H1 (cell line): Measurements from ENCODE around the gene CASKIN2. TPM values are rescaled to one million over a fixed set of nuclear protein-coding genes. Genes with fewer than 3 reads are reported as not detected.

Source experiments
- CTCF ChIA-PET: fragments of 300-600 bp; sonication (Branson Sonifier 250); formaldehyde crosslinking; loops from one replicate; lab custom pipeline; 2021; ENCODE audit not compliant: partially characterized antibody; lab: Charles Lee
- POLR2A ChIA-PET: fragments of 300-600 bp; sonication (Branson Sonifier 250); formaldehyde crosslinking; loops from one replicate; lab custom pipeline; 2021; ENCODE audit warnings: inconsistent platforms; ENCODE audit not compliant: partially characterized antibody; lab: Charles Lee
- DNase-seq, 2 experiments: peaks; one replicate each; pipeline versions ENCODE4 v3.0.0 to v3.0.0-alpha.2; 2010 to 2022; ENCODE audit warnings: low spot score in 2 of 2, low read depth in 1 of 2, mixed read lengths in 1 of 2
- FAIRE-seq: peaks from 2 replicates; lab custom pipeline; 2011; peaks lifted over from hg19 to GRCh38; lab: Jason Lieb, UNC
- H2AFZ ChIP-seq: 2 replicates; pipeline ENCODE4 v1.8.1; 2012; ENCODE audit warnings: low read length, inconsistent platforms
- H2AK5ac ChIP-seq: 2 replicates; pipeline ENCODE4 v1.6.1; 2013; ENCODE audit warnings: low read depth, low read length
- H2BK120ac ChIP-seq: replicated peaks from 2 replicates; pipeline ENCODE3; 2013; ENCODE audit warnings: low read depth, low read length, inconsistent platforms
- H2BK12ac ChIP-seq: 2 replicates; pipeline ENCODE4 v1.6.1; 2013; ENCODE audit warnings: low read depth, low read length
- H2BK15ac ChIP-seq: 2 replicates; pipeline ENCODE4 v1.6.1; 2013; ENCODE audit warnings: low read length
- H2BK20ac ChIP-seq: 2 replicates; pipeline ENCODE4 v1.6.1; 2013; ENCODE audit warnings: low read length
- H2BK5ac ChIP-seq: 2 replicates; pipeline ENCODE4 v1.6.1; 2013; ENCODE audit warnings: low read depth, low read length
- H3K14ac ChIP-seq: 2 replicates; pipeline ENCODE4 v1.6.1; 2013; ENCODE audit warnings: inconsistent platforms; ENCODE audit not compliant: insufficient read length
- H3K18ac ChIP-seq: 2 replicates; pipeline ENCODE4 v1.6.1; 2013; ENCODE audit warnings: low read length; ENCODE audit errors: extremely low read depth
- H3K23ac ChIP-seq: 2 replicates; pipeline ENCODE4 v1.6.1; 2013; ENCODE audit warnings: inconsistent platforms; ENCODE audit not compliant: insufficient read length
- H3K23me2 ChIP-seq: 2 replicates; pipeline ENCODE4 v1.6.1; 2013; ENCODE audit warnings: low read depth, low read length
- H3K27ac ChIP-seq: 2 replicates; pipeline ENCODE4 v1.6.1; 2011; ENCODE audit warnings: low read depth, low read length, inconsistent platforms
- H3K27me3 ChIP-seq, 4 experiments: replicated peaks in 1 of 4; 1 replicate in 1 of 4; 2 replicates in 3 of 4; pipeline versions ENCODE4 v1.6.1 to v1.8.1; 2011 to 2013; ENCODE audit warnings: low read length in 3 of 4, mild to moderate bottlenecking in 3 of 4, inconsistent platforms in 2 of 4, mixed read lengths in 2 of 4, moderate library complexity in 1 of 4; ENCODE audit not compliant: control insufficient read depth in 3 of 4, insufficient read depth in 3 of 4; ENCODE audit errors: extremely low read depth in 1 of 4
- H3K36me3 ChIP-seq, 4 experiments: 2 replicates each; pipeline versions ENCODE4 v1.6.1 to v1.8.1; 2011 to 2013; ENCODE audit warnings: mild to moderate bottlenecking in 4 of 4, low read length in 3 of 4, moderate library complexity in 2 of 4, control low read depth in 1 of 4, inconsistent platforms in 1 of 4; ENCODE audit not compliant: insufficient read depth in 4 of 4, control insufficient read depth in 2 of 4
- H3K4ac ChIP-seq: replicated peaks from 2 replicates; pipeline ENCODE3; 2013; ENCODE audit warnings: low read length, low read depth, mixed read lengths, inconsistent platforms; ENCODE audit not compliant: insufficient read length
- H3K4me1 ChIP-seq, 4 experiments: replicated peaks in 1 of 4; 1 replicate in 1 of 4; 2 replicates in 3 of 4; pipeline versions ENCODE4 v1.6.1 to v1.8.1; 2011 to 2013; ENCODE audit warnings: low read length in 3 of 4, inconsistent platforms in 2 of 4, mixed read lengths in 1 of 4; ENCODE audit not compliant: insufficient read depth in 4 of 4, control insufficient read depth in 3 of 4
- H3K4me2 ChIP-seq, 2 experiments: 2 replicates each; pipeline versions ENCODE4 v1.6.1 to v1.8.1; 2011 to 2013; ENCODE audit warnings: low read depth in 2 of 2, low read length in 2 of 2, control low read depth in 1 of 2, inconsistent platforms in 1 of 2, mild to moderate bottlenecking in 1 of 2; ENCODE audit not compliant: insufficient read depth in 1 of 2
- H3K4me3 ChIP-seq, 4 experiments: fragments of 200-600, 300-600 bp in 1 of 4; sonication (generic), shearing (Covaris generic), sonication (Bioruptor Twin) in 1 of 4; 2 replicates each; pipeline versions ENCODE4 v1.5.1 to v1.8.1; 2011 to 2016; ENCODE audit warnings: low read length in 4 of 4, low read depth in 3 of 4, control low read depth in 2 of 4, inconsistent platforms in 2 of 4, mild to moderate bottlenecking in 2 of 4, mixed read lengths in 1 of 4, moderate library complexity in 1 of 4; ENCODE audit not compliant: insufficient read depth in 2 of 4; ENCODE audit errors: extremely low read depth in 1 of 4
- H3K56ac ChIP-seq: replicated peaks from 2 replicates; pipeline ENCODE3; 2013; ENCODE audit warnings: low read depth, mild to moderate bottlenecking, mixed read lengths, low read length, inconsistent platforms; ENCODE audit not compliant: insufficient read length
- H3K79me1 ChIP-seq: 2 replicates; pipeline ENCODE4 v1.6.1; 2013; ENCODE audit warnings: low read depth, low read length, control low read depth
- H3K79me2 ChIP-seq, 2 experiments: 2 replicates each; pipeline versions ENCODE4 v1.6.1 to v1.8.1; 2012 to 2013; ENCODE audit warnings: low read length in 2 of 2, mild to moderate bottlenecking in 2 of 2, inconsistent platforms in 1 of 2; ENCODE audit not compliant: insufficient read depth in 2 of 2, control insufficient read depth in 1 of 2
- H3K9ac ChIP-seq, 4 experiments: replicated peaks in 1 of 4; 1 replicate in 1 of 4; 2 replicates in 3 of 4; pipeline versions ENCODE4 v1.6.1 to v1.8.1; 2011 to 2013; ENCODE audit warnings: low read depth in 3 of 4, low read length in 3 of 4, control low read depth in 2 of 4, mild to moderate bottlenecking in 2 of 4, moderate library complexity in 2 of 4, inconsistent platforms in 1 of 4; ENCODE audit errors: extremely low read depth in 1 of 4
- H3K9me3 ChIP-seq, 2 experiments: 2 replicates each; pipeline versions ENCODE4 v1.6.1 to v1.8.1; 2012 to 2013; ENCODE audit warnings: mild to moderate bottlenecking in 2 of 2, moderate library complexity in 2 of 2, control low read depth in 1 of 2, inconsistent platforms in 1 of 2, low read depth in 1 of 2, low read length in 1 of 2, mixed read lengths in 1 of 2; ENCODE audit not compliant: insufficient read depth in 2 of 2
- H4K20me1 ChIP-seq, 2 experiments: replicated peaks in 1 of 2; 2 replicates each; pipeline versions ENCODE3 to v1.8.1; 2011 to 2013; ENCODE audit warnings: inconsistent platforms in 2 of 2, low read length in 2 of 2, mild to moderate bottlenecking in 1 of 2; ENCODE audit not compliant: insufficient read depth in 2 of 2, control insufficient read depth in 1 of 2
- H4K5ac ChIP-seq: 2 replicates; pipeline ENCODE4 v1.6.1; 2013; ENCODE audit warnings: low read length, low read depth, mixed read lengths, inconsistent platforms; ENCODE audit not compliant: insufficient read length
- H4K8ac ChIP-seq: 2 replicates; pipeline ENCODE4 v1.8.0; 2013; ENCODE audit warnings: mild to moderate bottlenecking, moderate library complexity, low read length, inconsistent platforms; ENCODE audit not compliant: insufficient read depth; ENCODE audit errors: extremely low read depth
- H4K91ac ChIP-seq: replicated peaks from 2 replicates; pipeline ENCODE3; 2013; ENCODE audit warnings: low read length, mixed read lengths, inconsistent platforms; ENCODE audit not compliant: insufficient read length
- BACH1 ChIP-seq: IDR thresholded peaks from 2 replicates; pipeline ENCODE4 v1.6.1; 2012; ENCODE audit warnings: low read length, improper control_type of control experiment
- CBX5 ChIP-seq: fragments of 300-800, 300-1000 bp; sonication (generic); IDR thresholded peaks from 2 replicates; pipeline ENCODE4 v1.7.1; 2016; ENCODE audit warnings: antibody characterized with exemption, low read length, low read depth
- MAX ChIP-seq: IDR thresholded peaks from 2 replicates; pipeline ENCODE4 v1.6.1; 2012; ENCODE audit warnings: inconsistent platforms
- WGBS, 2 experiments: shearing (Covaris generic) in 1 of 2; methylation state at CpG; one replicate each; pipeline versions ENCODE4 v1.1.6 to v1.1.7; 2013 to 2015; ENCODE audit warnings: low lambda C conversion rate in 2 of 2, mixed read lengths in 2 of 2, inconsistent platforms in 1 of 2, low coverage in 1 of 2, missing lambda C conversion rate in 1 of 2; ENCODE audit not compliant: insufficient replicate concordance in 2 of 2, insufficient coverage in 1 of 2, insufficient read length in 1 of 2; ENCODE audit errors: extremely low coverage in 1 of 2, missing lambda C conversion rate in 1 of 2; 5-methylcytosine and 5-hydroxymethylcytosine counted together
- polyA plus RNA-seq, 7 experiments: library from polyadenylated mRNA; depleted of rRNA in 3 of 7; stranded (reverse) in 5 of 7; unstranded in 2 of 7; fragments of >200 nt in 5 of 7; fragments of 200-250 nt in 2 of 7; gene quantifications; 1 replicate in 5 of 7; 2 replicates in 1 of 7; 4 replicates in 1 of 7; pipeline versions ENCODE4 v1.2.1 to v1.2.3, GENCODE V29; 2011 to 2013; ENCODE audit warnings: missing spikeins in 2 of 7, mixed read lengths in 2 of 7
- total RNA-seq: library from RNA; stranded (reverse); fragmentation: NEBNext Ultra II Directional; extraction: Animal tissue kit (Norgen Biotek cat#: 25700); gene quantifications from 2 replicates; pipeline ENCODE4 v1.2.1, GENCODE V29; 2021

Gene CASKIN2
- total and polyA plus RNA-seq, 2 of the 8 experiments (the other 6 are each of a cell fraction or from before 2014, with no cell fraction given): 6.7 to 32.3 TPM

DNA sequence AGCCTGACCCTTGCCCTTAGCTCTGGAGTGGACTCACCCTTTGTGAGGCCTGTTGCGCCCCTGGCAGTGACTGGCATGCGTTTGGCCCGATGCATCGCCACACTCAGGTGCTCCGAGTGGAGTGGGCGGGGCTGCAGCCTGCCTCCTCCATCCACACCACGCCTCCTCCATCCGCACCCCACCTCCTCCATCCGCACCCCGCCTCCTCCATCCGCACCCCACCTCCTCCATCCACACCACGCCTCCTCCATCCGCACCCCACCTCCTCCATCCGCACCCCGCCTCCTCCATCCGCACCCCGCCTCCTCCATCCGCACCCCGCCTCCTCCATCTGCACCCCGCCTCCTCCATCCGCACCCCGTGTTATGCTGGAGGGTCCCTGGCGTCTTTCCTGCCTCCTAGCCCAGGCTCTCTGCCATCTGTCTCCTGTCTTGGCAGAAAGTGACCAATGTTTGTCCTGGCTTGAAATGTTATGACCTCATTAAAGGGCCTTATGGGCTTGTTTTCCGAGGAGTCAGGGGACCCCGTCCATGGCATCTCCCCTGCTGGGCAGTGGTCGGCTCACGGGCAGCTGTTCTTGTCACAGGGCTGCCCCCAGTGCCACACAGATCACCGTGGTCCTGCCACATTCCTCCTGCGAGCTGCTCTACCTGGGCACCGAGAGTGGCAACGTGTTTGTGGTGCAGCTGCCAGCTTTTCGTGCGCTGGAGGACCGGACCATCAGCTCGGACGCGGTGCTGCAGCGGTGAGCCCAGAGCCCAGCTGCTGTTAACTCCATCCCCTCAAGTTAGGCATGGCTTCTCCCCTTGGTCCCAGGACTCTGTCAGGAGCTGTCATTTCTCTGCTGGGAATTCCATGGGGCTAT, 43.6 kb upstream of the CASKIN2 start:
- H3K79me1 ChIP-seq: no peaks in the 10 kb centered on the region
- H3K4me1 ChIP-seq: peaks cover 0 to 17% (median 5%) of the 10 kb centered on the region in 4 experiments; a peak in 4 of 7 replicates
- H3K9me3 ChIP-seq: no peaks in the 10 kb centered on the region
- no peak overlapping the region for H2AK5ac ChIP-seq
- peaks cover 3 to 9% (median 8%) of the 10 kb centered on the region in 4 experiments for H3K36me3 ChIP-seq
- no peak overlapping the region for H2BK5ac ChIP-seq
- TF ChIP-seq BACH1 (no peak), CBX5 (no peak), MAX (no peak)
- ChIA-PET CTCF (interaction anchor here (0.7 to 1.7 kb wide), 12 partner anchors 10 to 97 kb away, joined by 3 to 6 read pairs (median 3); no protein-coding TSS in a partner anchor), POLR2A (interaction anchor here (0.7 to 1.5 kb wide), 4 partner anchors 16 to 221 kb away, joined by 3 to 4 read pairs (median 3); partner anchors contain the start of genes LLGL2 and TSEN54)
- 0 out of 2 replicates have a peak overlapping the region, but pooled peaks have one; percentile 27 for H2BK12ac ChIP-seq
- H3K79me2 ChIP-seq: no peaks in the 10 kb centered on the region
- H4K20me1 ChIP-seq: peaks cover 0 to 7% of the 10 kb centered on the region in 2 experiments
- no peak overlapping the region for H4K5ac ChIP-seq
- no peak overlapping the region for H2AFZ ChIP-seq
- H3K23me2 ChIP-seq: no peaks in the 10 kb centered on the region
- DNase-seq (no peak), FAIRE-seq (no peak)
- H2BK15ac ChIP-seq: no peak overlapping the region
- peak overlapping the region; percentile 51; the same call in 1 of the 2 replicates for H4K8ac ChIP-seq
- H3K4me2 ChIP-seq: 0 out of 4 replicates have a peak overlapping the region, but pooled peaks of 1 of the 2 experiments have one; percentile 10
- no peak overlapping the region for H3K27ac ChIP-seq
- H2BK20ac ChIP-seq: no peak overlapping the region
- 92% methylated on average over 25 of the region's 38 CpGs; no CpG with 5 or more reads in 1 of the 2 experiments for WGBS, 2 experiments
- no peak overlapping the region for H2BK120ac ChIP-seq
- no peak overlapping the region for H3K18ac ChIP-seq
- H3K14ac ChIP-seq: no peak overlapping the region
- H3K56ac ChIP-seq: no peak overlapping the region
- H3K27me3 ChIP-seq: no peaks in the 10 kb centered on the region
- H3K4ac ChIP-seq: peak overlapping the region; percentile 78
- no peak overlapping the region for H3K9ac ChIP-seq
- no peak overlapping the region for H3K4me3 ChIP-seq
- H3K23ac ChIP-seq: no peak overlapping the region
- no peak overlapping the region for H4K91ac ChIP-seq
